Endothelial cell of umbilical vein (primary cell): Measurements from ENCODE around the gene ALDH7A1. TPM values are rescaled to one million over a fixed set of nuclear protein-coding genes. Genes with fewer than 3 reads are reported as not detected.
"Not testable (repeated sequence)": the region's sequence is repeated elsewhere in the genome, so short reads cannot be mapped to it uniquely, and the experiment has no call there.

Experiments
- BruUV-seq: library from RNA; stranded (reverse); fragments of 400-500 nt; replicated peaks from 2 replicates; lab custom pipeline; 2021; lab: Mats Ljungman, UMichigan
- CTCF ChIA-PET: fragments of 300-600, 350-600 bp; sonication (Branson Sonifier 250); formaldehyde crosslinking; loops from one replicate; lab custom pipeline; 2021; ENCODE audit warnings: antibody characterized with exemption, inconsistent platforms; lab: Charles Lee
- POLR2A ChIA-PET: fragments of 300-600, 350-600 bp; sonication (Branson Sonifier 250); formaldehyde crosslinking; loops from one replicate; lab custom pipeline; 2021; ENCODE audit warnings: antibody characterized with exemption, inconsistent platforms; lab: Charles Lee
- DNase-seq: peaks from one replicate; pipeline ENCODE4 v3.0.0-alpha.2; 2011; ENCODE audit warnings: low read depth, low spot score
- FAIRE-seq: peaks from 2 replicates; lab custom pipeline; 2011; peaks lifted over from hg19 to GRCh38; lab: Jason Lieb, UNC
- H2AFZ ChIP-seq: 2 replicates; pipeline ENCODE4 v1.6.0; 2012; ENCODE audit warnings: low read depth, low read length, control low read depth, inconsistent platforms
- H3K27ac ChIP-seq: 2 replicates; pipeline ENCODE4 v1.5.1; 2011; ENCODE audit warnings: low read depth, mild to moderate bottlenecking, control low read depth, low read length, moderate library complexity; ENCODE audit not compliant: insufficient read depth
- H3K27me3 ChIP-seq, 2 experiments: 2 replicates each; pipeline versions ENCODE4 v1.6.0 to v1.6.1; 2011; ENCODE audit warnings: low read length in 2 of 2, mixed read lengths in 1 of 2; ENCODE audit not compliant: control insufficient read depth in 2 of 2, insufficient read depth in 2 of 2
- H3K36me3 ChIP-seq, 2 experiments: 2 replicates in 1 of 2; 3 replicates in 1 of 2; pipeline ENCODE4 v1.5.1; 2011; ENCODE audit warnings: low read length in 2 of 2, mild to moderate bottlenecking in 1 of 2, moderate library complexity in 1 of 2; ENCODE audit not compliant: control insufficient read depth in 2 of 2, insufficient read depth in 2 of 2; ENCODE audit errors: extremely low read depth in 1 of 2
- H3K4me1 ChIP-seq: 3 replicates; pipeline ENCODE4 v1.5.1; 2011; ENCODE audit warnings: mild to moderate bottlenecking, low read length; ENCODE audit not compliant: control insufficient read depth, insufficient read depth; ENCODE audit errors: extremely low read depth
- H3K4me2 ChIP-seq: 2 replicates; pipeline ENCODE4 v1.6.1; 2011; ENCODE audit warnings: low read length, control low read depth, mixed read lengths; ENCODE audit not compliant: insufficient read depth
- H3K4me3 ChIP-seq, 3 experiments: fragments of 200-600 bp in 1 of 3; sonication (generic), shearing (Covaris generic) in 1 of 3; replicated peaks in 1 of 3; 2 replicates each; pipeline ENCODE4 v1.5.1; 2011 to 2016; ENCODE audit warnings: control low read depth in 3 of 3, low read length in 3 of 3, mild to moderate bottlenecking in 2 of 3, inconsistent platforms in 1 of 3, low read depth in 1 of 3, moderate library complexity in 1 of 3; ENCODE audit not compliant: insufficient read depth in 1 of 3
- H3K79me2 ChIP-seq: 2 replicates; pipeline ENCODE4 v1.6.0; 2012; ENCODE audit warnings: low read length, inconsistent platforms; ENCODE audit not compliant: control insufficient read depth, insufficient read depth
- H3K9ac ChIP-seq: replicated peaks from 2 replicates; pipeline ENCODE3; 2011; ENCODE audit warnings: low read length, control low read depth; ENCODE audit not compliant: insufficient read depth; ENCODE audit errors: extremely low read depth
- H3K9me1 ChIP-seq: replicated peaks from 3 replicates; pipeline ENCODE4 v1.6.0; 2011; ENCODE audit warnings: mild to moderate bottlenecking, low read length; ENCODE audit not compliant: control insufficient read depth, insufficient read depth; ENCODE audit errors: extremely low read depth
- H3K9me3 ChIP-seq: replicated peaks from 2 replicates; pipeline ENCODE4 v1.5.1; 2012; ENCODE audit warnings: low read length, inconsistent platforms; ENCODE audit not compliant: control insufficient read depth, insufficient read depth
- H4K20me1 ChIP-seq: replicated peaks from 2 replicates; pipeline ENCODE3; 2011; ENCODE audit warnings: mild to moderate bottlenecking, low read length; ENCODE audit not compliant: control insufficient read depth, insufficient read depth; ENCODE audit errors: extremely low read depth
- EZH2 ChIP-seq: IDR thresholded peaks from 2 replicates; pipeline ENCODE4 v1.6.1; 2012; ENCODE audit warnings: borderline replicate concordance, low read depth, mild to moderate bottlenecking, moderate library complexity, low read length, inconsistent platforms; ENCODE audit not compliant: severe bottlenecking
- FOS ChIP-seq: IDR thresholded peaks from 2 replicates; pipeline ENCODE4 v1.6.1; 2011; ENCODE audit warnings: mild to moderate bottlenecking, low read length, moderate library complexity, borderline replicate concordance; ENCODE audit not compliant: insufficient read depth
- GATA2 ChIP-seq: IDR thresholded peaks from 2 replicates; pipeline ENCODE4 v1.7.0; 2011; ENCODE audit warnings: low read depth, mild to moderate bottlenecking, moderate library complexity, mixed read lengths, low read length; ENCODE audit not compliant: insufficient read length, insufficient read depth
- JUN ChIP-seq: IDR thresholded peaks from 2 replicates; pipeline ENCODE4 v1.6.1; 2011; ENCODE audit warnings: borderline replicate concordance, low read depth; ENCODE audit not compliant: insufficient read length, insufficient read depth
- MYC ChIP-seq: IDR thresholded peaks from one replicate; pipeline ENCODE4 v1.6.1; 2011; ENCODE audit warnings: mild to moderate bottlenecking, low read depth, low read length
- POLR2A ChIP-seq: IDR thresholded peaks from 2 replicates; pipeline ENCODE4 v1.6.1; 2012; ENCODE audit warnings: low read depth, mild to moderate bottlenecking, control low read depth, low read length
- POLR2AphosphoS5 ChIP-seq: IDR thresholded peaks from 2 replicates; pipeline ENCODE4 v1.6.1; 2012; ENCODE audit warnings: low read depth, mild to moderate bottlenecking, control low read depth, low read length, moderate library complexity; ENCODE audit not compliant: insufficient read depth
- dilution Hi-C: fragments of 300-500 bp; cut with MboI; formaldehyde crosslinking; loops from one replicate; pipeline ENCODE4 v1.15.0; 2019; ENCODE audit warnings: low sequenced_read_pairs; ENCODE audit not compliant: extremely low pct_ligation_motif_present
- intact Hi-C: fragments of 100-400 bp; cut with micrococcal nuclease; formaldehyde crosslinking; loops from one replicate; pipeline ENCODE4 v1.10.0; 2022
- polyA plus RNA-seq, 4 experiments: library from polyadenylated mRNA; depleted of rRNA in 3 of 4; stranded (reverse) in 3 of 4; unstranded in 1 of 4; fragments of >200 nt; gene quantifications; 2 replicates each; pipeline versions ENCODE4 v1.2.1 to v1.2.3, GENCODE V29; 2011 to 2012; ENCODE audit warnings: missing spikeins in 1 of 4
- total RNA-seq: library from RNA; stranded (reverse); gene quantifications from 2 replicates; pipeline ENCODE4 v1.2.3, GENCODE V29; 2021
- TF ChIP-seq, protein P1 (sequence below), 2 donors: IDR thresholded peaks; 1 replicate in 1 of 2; 2 replicates in 1 of 2; pipeline ENCODE4 v1.5.1; 2011; ENCODE audit warnings: low read length in 2 of 2, mild to moderate bottlenecking in 2 of 2, moderate library complexity in 2 of 2, control low read depth in 1 of 2, inconsistent platforms in 1 of 2, low read depth in 1 of 2; ENCODE audit not compliant: insufficient read depth in 1 of 2; ENCODE audit errors: extremely low read depth in 1 of 2
- TF ChIP-seq, protein P2 (sequence below): IDR thresholded peaks from 2 replicates; pipeline ENCODE4 v1.6.1; 2011; ENCODE audit not compliant: insufficient read depth, insufficient read length

Gene ALDH7A1
- total and polyA plus RNA-seq, 2 donors (not counting 3 experiments of a cell fraction or from before 2014, with no cell fraction given), result 43.6 to 103 TPM

DNA sequence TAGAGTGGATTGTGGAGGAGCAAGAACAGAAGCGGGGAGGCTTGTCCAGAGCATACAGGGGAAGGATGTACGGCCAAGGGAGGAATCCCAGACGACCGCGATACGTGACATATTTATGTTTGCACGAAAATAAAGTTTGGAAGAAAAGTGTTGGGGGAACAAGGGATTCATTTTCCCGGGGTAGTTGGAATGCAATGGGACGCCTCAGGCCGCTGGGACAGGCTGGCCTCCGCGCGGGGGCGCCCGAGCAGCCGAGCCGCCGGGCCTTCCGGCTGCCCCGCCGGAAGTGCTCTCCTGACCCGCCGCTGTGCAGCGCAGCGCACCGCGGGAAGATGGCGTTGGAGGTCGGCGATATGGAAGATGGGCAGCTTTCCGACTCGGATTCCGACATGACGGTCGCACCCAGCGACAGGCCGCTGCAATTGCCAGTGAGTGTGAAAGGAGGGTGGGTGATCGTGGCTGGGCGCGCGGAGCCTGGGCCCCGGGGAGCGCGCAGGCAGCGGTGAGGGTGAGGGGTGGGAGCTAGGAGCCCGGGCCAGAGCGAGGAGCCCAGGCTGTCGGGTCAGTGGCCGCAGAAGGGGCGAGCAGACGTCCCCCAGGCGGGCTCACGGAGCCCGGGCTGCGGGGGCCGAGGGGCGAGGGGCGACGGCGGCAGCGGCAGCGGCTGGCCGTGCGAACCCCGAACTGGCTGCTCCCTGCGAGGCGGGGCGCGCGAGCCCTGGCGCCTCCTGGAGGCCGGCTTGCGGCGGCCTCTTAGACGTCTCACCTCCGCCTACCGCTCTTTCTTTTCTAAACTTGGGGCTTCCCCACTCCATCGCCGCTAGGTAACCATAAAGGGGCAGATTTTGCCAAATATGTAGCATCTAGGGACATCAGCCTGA, 5.9 kb upstream of the ALDH7A1 start, which contains the start of gene PHAX:
Gene PHAX, plus strand, starts transcription at position 317 of the 881 bp plus-strand sequence. Its CDS starts 16 bp downstream, at position 333.
- TF ChIP-seq, protein P1, sequence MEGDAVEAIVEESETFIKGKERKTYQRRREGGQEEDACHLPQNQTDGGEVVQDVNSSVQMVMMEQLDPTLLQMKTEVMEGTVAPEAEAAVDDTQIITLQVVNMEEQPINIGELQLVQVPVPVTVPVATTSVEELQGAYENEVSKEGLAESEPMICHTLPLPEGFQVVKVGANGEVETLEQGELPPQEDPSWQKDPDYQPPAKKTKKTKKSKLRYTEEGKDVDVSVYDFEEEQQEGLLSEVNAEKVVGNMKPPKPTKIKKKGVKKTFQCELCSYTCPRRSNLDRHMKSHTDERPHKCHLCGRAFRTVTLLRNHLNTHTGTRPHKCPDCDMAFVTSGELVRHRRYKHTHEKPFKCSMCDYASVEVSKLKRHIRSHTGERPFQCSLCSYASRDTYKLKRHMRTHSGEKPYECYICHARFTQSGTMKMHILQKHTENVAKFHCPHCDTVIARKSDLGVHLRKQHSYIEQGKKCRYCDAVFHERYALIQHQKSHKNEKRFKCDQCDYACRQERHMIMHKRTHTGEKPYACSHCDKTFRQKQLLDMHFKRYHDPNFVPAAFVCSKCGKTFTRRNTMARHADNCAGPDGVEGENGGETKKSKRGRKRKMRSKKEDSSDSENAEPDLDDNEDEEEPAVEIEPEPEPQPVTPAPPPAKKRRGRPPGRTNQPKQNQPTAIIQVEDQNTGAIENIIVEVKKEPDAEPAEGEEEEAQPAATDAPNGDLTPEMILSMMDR (IDR thresholded peaks at IDR 0.05; ENCODE audit: extremely low read depth in 1 of 2, insufficient read depth in 1 of 2, low read depth in 1 of 2, low read length in 2 of 2), result peak; percentile 82 to 85
- TF ChIP-seq POLR2A (peak; percentile 88), POLR2AphosphoS5 (peak; percentile 79), GATA2 (no peak), FOS (peak; percentile 20), MYC (no peak), JUN (no peak), EZH2 (no peak)
- TF ChIP-seq, protein P2, sequence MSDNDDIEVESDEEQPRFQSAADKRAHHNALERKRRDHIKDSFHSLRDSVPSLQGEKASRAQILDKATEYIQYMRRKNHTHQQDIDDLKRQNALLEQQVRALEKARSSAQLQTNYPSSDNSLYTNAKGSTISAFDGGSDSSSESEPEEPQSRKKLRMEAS, result no peak
- Histone ChIP-seq H3K79me2 (peaks cover 43% of the 10 kb centered on the region), H4K20me1 (no peaks in the 10 kb centered on the region), H3K27me3 (no peaks in the 10 kb centered on the region), H3K27ac (peak within 1 kb of the TSS; percentile 61), H3K4me1 (peaks cover 19% of the 10 kb centered on the region), H3K36me3 (peaks cover under 1 to 3% of the 10 kb centered on the region in 2 experiments), H3K9me1 (no peaks in the 10 kb centered on the region), H2AFZ (peak within 1 kb of the TSS; percentile 93), H3K9ac (peak within 1 kb of the TSS; percentile 76), H3K4me2 (peak within 1 kb of the TSS; percentile 72), H3K4me3 (peak within 1 kb of the TSS; percentile 68 to 85 (median 83)), H3K9me3 (no peaks in the 10 kb centered on the region)
- BruUV-seq, result no TSS peak
- dilution Hi-C loops (no loop called here), intact Hi-C loops (loop anchor here (1.0 kb wide), 4 partner anchors 57 to 262 kb away; partner anchors contain the start of gene LMNB1)
- ChIA-PET CTCF (interaction anchor here (0.7 to 2.0 kb wide), 19 partner anchors 8 to 892 kb away, joined by 3 to 13 read pairs (median 5); partner anchors contain the start of gene LMNB1), POLR2A (interaction anchor here (0.5 kb wide), 1 partner anchor 25 kb away, joined by 9 read pairs; no protein-coding TSS in a partner anchor)
- DNase-seq (peak; percentile 77), FAIRE-seq (peak; percentile 53)

DNA sequence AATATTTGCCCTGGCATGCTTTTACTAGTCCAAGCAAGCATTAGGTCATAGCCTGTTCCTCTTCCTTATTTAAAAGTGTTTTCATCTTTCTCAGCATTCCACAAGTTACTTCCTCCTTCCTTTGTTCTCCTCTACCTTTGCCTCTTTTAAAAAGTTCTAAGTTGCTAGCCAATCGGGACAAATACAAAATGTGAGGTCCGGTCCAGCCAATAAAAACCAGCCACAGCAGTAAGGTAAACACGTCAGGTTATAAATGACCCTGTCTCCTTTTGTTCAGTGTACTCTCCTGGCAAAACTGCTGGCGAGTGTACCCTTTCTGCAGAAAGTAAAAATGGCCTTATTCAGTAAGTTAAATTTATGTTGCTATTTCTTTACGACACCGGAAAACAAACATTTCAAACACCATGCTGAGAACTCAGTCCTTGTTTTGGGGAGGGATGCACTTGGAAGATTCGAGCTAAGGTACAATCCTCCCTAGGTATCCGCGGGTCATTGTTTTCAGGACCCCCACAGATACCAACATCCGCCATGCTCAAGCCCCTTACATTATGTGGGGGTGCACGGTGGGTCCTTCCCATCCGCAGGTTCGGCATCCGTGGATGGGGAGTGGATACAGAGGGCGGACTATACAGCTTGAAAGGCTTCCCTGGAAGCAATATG, 5.1 kb upstream of the ALDH7A1 start:
- H4K20me1 ChIP-seq, H3K27me3 ChIP-seq, H3K9ac ChIP-seq, H3K4me2 ChIP-seq, dilution Hi-C loops, H3K36me3 ChIP-seq, FAIRE-seq, POLR2A ChIA-PET, DNase-seq, H3K9me3 ChIP-seq, H3K27ac ChIP-seq, H3K4me3 ChIP-seq, H3K9me1 ChIP-seq: not testable (repeated sequence)
- H3K79me2 ChIP-seq, result peaks cover 36% of the 10 kb centered on the region
- CTCF ChIA-PET, result interaction anchor here (1.0 to 2.0 kb wide), 15 partner anchors 7 to 893 kb away, joined by 3 to 13 read pairs (median 5); partner anchors contain the start of gene LMNB1
- intact Hi-C loops, result loop anchor here (1.0 kb wide), 2 partner anchors 56 to 177 kb away; partner anchors contain the start of gene LMNB1
- BruUV-seq, result TSS peak; percentile 13
- peak overlapping the region; percentile 85 for H2AFZ ChIP-seq
- H3K4me1 ChIP-seq, result peaks cover 19% of the 10 kb centered on the region
